H1 (cell line): ENCODE results near the gene SERPINA1.

Experiments
- BCL11A ChIP-seq, 2 experiments: IDR thresholded peaks; one replicate each; pipeline ENCODE4 v1.6.1; 2011; ENCODE audit warnings: low read depth in 2 of 2, low read length in 2 of 2, mild to moderate bottlenecking in 2 of 2
- CBX5 ChIP-seq: fragments of 300-800, 300-1000 bp; sonication (generic); IDR thresholded peaks from 2 replicates; pipeline ENCODE4 v1.7.1; 2016; ENCODE audit warnings: antibody characterized with exemption, low read length, low read depth
- CEBPB ChIP-seq: IDR thresholded peaks from 2 replicates; pipeline ENCODE4 v1.6.1; 2012; ENCODE audit warnings: low read depth, low read length
- EGR1 ChIP-seq: IDR thresholded peaks from 2 replicates; pipeline ENCODE4 v1.6.1; 2011; ENCODE audit warnings: low read depth, low read length, borderline replicate concordance
- POLR2A ChIP-seq, 2 experiments: IDR thresholded peaks; 1 replicate in 1 of 2; 2 replicates in 1 of 2; pipeline ENCODE4 v1.6.1; 2011; ENCODE audit warnings: low read depth in 2 of 2, low read length in 2 of 2, mild to moderate bottlenecking in 2 of 2; ENCODE audit errors: control extremely low read depth in 1 of 2
- POLR2AphosphoS5 ChIP-seq: IDR thresholded peaks from 2 replicates; pipeline ENCODE4 v1.6.1; 2011; ENCODE audit warnings: low read depth, low read length
- TCF12 ChIP-seq: IDR thresholded peaks from 2 replicates; pipeline ENCODE4 v1.6.1; 2011; ENCODE audit warnings: low read depth, mild to moderate bottlenecking, low read length
- TF ChIP-seq, protein P1 (sequence below), 3 experiments: IDR thresholded peaks; 1 replicate in 2 of 3; 2 replicates in 1 of 3; pipeline versions ENCODE4 v1.5.1 to v1.6.1; 2011; ENCODE audit warnings: low read length in 3 of 3, mild to moderate bottlenecking in 3 of 3, inconsistent platforms in 2 of 3, low read depth in 1 of 3, moderate library complexity in 1 of 3; ENCODE audit not compliant: insufficient read depth in 1 of 3; ENCODE audit errors: control extremely low read depth in 1 of 3

DNA sequence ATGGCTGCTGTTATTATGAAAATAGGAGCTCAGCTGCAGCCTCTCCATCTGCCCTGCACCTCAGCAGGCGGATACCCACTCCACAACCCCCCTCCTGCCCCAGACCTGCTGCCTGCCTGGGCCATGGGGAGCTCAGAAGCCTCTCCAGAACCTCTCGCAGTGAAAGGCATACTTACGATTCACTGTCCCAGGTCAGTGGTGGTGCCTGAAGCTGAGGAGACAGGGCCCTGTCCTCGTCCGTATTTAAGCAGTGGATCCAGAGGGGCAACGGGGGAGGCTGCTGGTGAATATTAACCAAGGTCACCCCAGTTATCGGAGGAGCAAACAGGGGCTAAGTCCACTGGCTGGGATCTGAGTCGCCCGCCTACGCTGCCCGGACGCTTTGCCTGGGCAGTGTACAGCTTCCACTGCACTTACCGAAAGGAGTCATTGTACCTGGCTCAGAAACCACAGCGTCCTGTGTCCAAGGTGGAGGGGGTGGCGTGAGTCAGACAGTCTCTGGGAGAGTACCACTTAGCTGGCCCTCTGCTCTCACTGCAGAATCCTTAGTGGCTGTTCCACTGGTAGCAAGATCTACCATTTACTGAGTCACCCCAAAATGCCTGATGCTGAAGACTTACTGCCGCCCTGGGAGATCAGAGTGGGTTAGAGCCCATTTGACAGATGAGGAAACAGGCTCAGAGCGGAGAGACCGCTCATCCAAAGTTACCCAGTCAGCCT is at the start of gene SERPINA1:
- TF ChIP-seq POLR2AphosphoS5 (no peak), CBX5 (no peak), EGR1 (no peak), POLR2A (IDR thresholded peaks at IDR 0.05; ENCODE audit: control extremely low read depth in 1 of 2, low read depth in 2 of 2, low read length in 2 of 2) (no peak), CEBPB (no peak), TCF12 (no peak), BCL11A (IDR thresholded peaks at IDR 0.05; ENCODE audit: low read depth in 2 of 2, low read length in 2 of 2) (no peak)
- TF ChIP-seq, protein P1, sequence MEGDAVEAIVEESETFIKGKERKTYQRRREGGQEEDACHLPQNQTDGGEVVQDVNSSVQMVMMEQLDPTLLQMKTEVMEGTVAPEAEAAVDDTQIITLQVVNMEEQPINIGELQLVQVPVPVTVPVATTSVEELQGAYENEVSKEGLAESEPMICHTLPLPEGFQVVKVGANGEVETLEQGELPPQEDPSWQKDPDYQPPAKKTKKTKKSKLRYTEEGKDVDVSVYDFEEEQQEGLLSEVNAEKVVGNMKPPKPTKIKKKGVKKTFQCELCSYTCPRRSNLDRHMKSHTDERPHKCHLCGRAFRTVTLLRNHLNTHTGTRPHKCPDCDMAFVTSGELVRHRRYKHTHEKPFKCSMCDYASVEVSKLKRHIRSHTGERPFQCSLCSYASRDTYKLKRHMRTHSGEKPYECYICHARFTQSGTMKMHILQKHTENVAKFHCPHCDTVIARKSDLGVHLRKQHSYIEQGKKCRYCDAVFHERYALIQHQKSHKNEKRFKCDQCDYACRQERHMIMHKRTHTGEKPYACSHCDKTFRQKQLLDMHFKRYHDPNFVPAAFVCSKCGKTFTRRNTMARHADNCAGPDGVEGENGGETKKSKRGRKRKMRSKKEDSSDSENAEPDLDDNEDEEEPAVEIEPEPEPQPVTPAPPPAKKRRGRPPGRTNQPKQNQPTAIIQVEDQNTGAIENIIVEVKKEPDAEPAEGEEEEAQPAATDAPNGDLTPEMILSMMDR (IDR thresholded peaks at IDR 0.05; ENCODE audit: control extremely low read depth in 1 of 3, insufficient read depth in 1 of 3, low read depth in 1 of 3, low read length in 3 of 3), result no peak
